Measurements from ENCODE around the gene WFDC13.
A peak's percentile ranks its signal among the peaks of the same experiment; 100 is the strongest.

The WFDC13 gene

GRCh38 chr20:45732199-45732598, 30.4 kb downstream of the WFDC13 start:
- peaks cover 27 to 37% of the 10 kb centered on the region in 2 donors for H3K27me3 Mint-ChIP-seq
- H3K27ac Mint-ChIP-seq = no peak overlapping the region
- DNase-seq = no peak
- no peak overlapping the region for H3K4me3 Mint-ChIP-seq
- no peaks in the 10 kb centered on the region for H3K4me1 Mint-ChIP-seq
- H3K9me3 Mint-ChIP-seq = peaks cover 10 to 18% of the 10 kb centered on the region in 2 donors
- ATAC-seq (replicated peaks) = no peak
- peaks cover 5 to 12% of the 10 kb centered on the region in 2 donors for H3K36me3 Mint-ChIP-seq

GRCh38 chr20:45735552-45735951, 33.7 kb downstream of the WFDC13 start:
- H3K36me3 Mint-ChIP-seq = peaks cover 5 to 12% of the 10 kb centered on the region in 2 donors
- peaks cover 27 to 45% of the 10 kb centered on the region in 2 donors for H3K27me3 Mint-ChIP-seq
- peaks cover 10 to 14% of the 10 kb centered on the region in 2 donors for H3K9me3 Mint-ChIP-seq
- H3K4me1 Mint-ChIP-seq = no peaks in the 10 kb centered on the region
- no peak overlapping the region for H3K4me3 Mint-ChIP-seq
- ATAC-seq (replicated peaks) (no peak), DNase-seq (no peak)
- H3K27ac Mint-ChIP-seq = no peak overlapping the region

- Mint-ChIP-seq H3K36me3 (peaks cover 4 to 9% of the 10 kb centered on the region in 2 donors), H3K4me1 (no peaks in the 10 kb centered on the region), H3K9me3 (peaks cover 7 to 12% of the 10 kb centered on the region in 2 donors), H3K27me3 (peaks cover 24 to 45% of the 10 kb centered on the region in 2 donors), H3K27ac (no peak overlapping the region), H3K4me3 (no peak overlapping the region)
- DNase-seq = no peak
- no peak for ATAC-seq (replicated peaks)
These were observed 34.1 kb downstream of the WFDC13 start for GRCh38 chr20:45735988-45736387.

GRCh38 chr20:45742596-45742995, 40.8 kb downstream of the WFDC13 start:
- Mint-ChIP-seq H3K4me3 (no peak overlapping the region), H3K4me1 (peaks cover 3 to 5% of the 10 kb centered on the region in 2 donors), H3K9me3 (no peaks in the 10 kb centered on the region), H3K27me3 (peaks cover 0 to 32% of the 10 kb centered on the region in 2 donors), H3K36me3 (peaks cover 0 to 1% of the 10 kb centered on the region in 2 donors), H3K27ac (no peak overlapping the region)
- no peak for ATAC-seq (replicated peaks)
- no peak for DNase-seq

GRCh38 chr20:45745015-45745414, 43.2 kb downstream of the WFDC13 start:
- H3K36me3 Mint-ChIP-seq = peaks cover 0 to 1% of the 10 kb centered on the region in 2 donors
- H3K27me3 Mint-ChIP-seq = peaks cover 4 to 39% of the 10 kb centered on the region in 2 donors
- peaks cover 3 to 5% of the 10 kb centered on the region in 2 donors for H3K4me1 Mint-ChIP-seq
- no peak overlapping the region for H3K27ac Mint-ChIP-seq
- H3K9me3 Mint-ChIP-seq = no peaks in the 10 kb centered on the region
- H3K4me3 Mint-ChIP-seq = no peak overlapping the region
- no peak for ATAC-seq (replicated peaks)
- DNase-seq = no peak

GRCh38 chr20:45751721-45752120, 49.9 kb downstream of the WFDC13 start:
- DNase-seq = no peak
- H3K9me3 Mint-ChIP-seq = peaks cover 7 to 8% of the 10 kb centered on the region in 2 donors
- H3K36me3 Mint-ChIP-seq = no peaks in the 10 kb centered on the region
- peaks cover 0 to 3% of the 10 kb centered on the region in 2 donors for H3K4me1 Mint-ChIP-seq
- H3K27ac Mint-ChIP-seq = no peak overlapping the region
- peak in 1 of 2 donors; percentile 18 for ATAC-seq (replicated peaks)
- H3K4me3 Mint-ChIP-seq = no peak overlapping the region
- H3K27me3 Mint-ChIP-seq = peaks cover 16 to 55% of the 10 kb centered on the region in 2 donors

- ATAC-seq (replicated peaks) (peak; percentile 36 to 72), DNase-seq (no peak)
- peaks cover 7 to 8% of the 10 kb centered on the region in 2 donors for H3K9me3 Mint-ChIP-seq
- peaks cover 0 to 3% of the 10 kb centered on the region in 2 donors for H3K4me1 Mint-ChIP-seq
- H3K4me3 Mint-ChIP-seq = no peak overlapping the region
- H3K27me3 Mint-ChIP-seq = peaks cover 16 to 45% of the 10 kb centered on the region in 2 donors
- no peak overlapping the region for H3K27ac Mint-ChIP-seq
- no peaks in the 10 kb centered on the region for H3K36me3 Mint-ChIP-seq
These were observed 50.9 kb downstream of the WFDC13 start for GRCh38 chr20:45752746-45753145.

GRCh38 chr20:45758096-45758495, 56.3 kb downstream of the WFDC13 start:
- ATAC-seq (replicated peaks) (no peak), DNase-seq (no peak)
- Mint-ChIP-seq H3K27ac (no peak overlapping the region), H3K4me1 (no peaks in the 10 kb centered on the region), H3K9me3 (peaks cover 7 to 8% of the 10 kb centered on the region in 2 donors), H3K4me3 (no peak overlapping the region), H3K36me3 (no peaks in the 10 kb centered on the region), H3K27me3 (peaks cover 16 to 18% of the 10 kb centered on the region in 2 donors)
